Body of pancreas (tissue), 4 donors: ENCODE measurements around the gene ZNF831.

Experiments used
- CTCF ChIP-seq, 7 experiments: fragments of 450-650 bp in 4 of 7; fragments of 200-600 bp in 3 of 7; sonication (generic) in 3 of 7; IDR thresholded peaks; one replicate each; pipeline ENCODE4 v1.5.1; 2016 to 2019; ENCODE audit warnings: antibody characterized with exemption in 7 of 7
- POLR2A ChIP-seq, 3 donors: fragments of 450-650 bp; IDR thresholded peaks; one replicate each; pipeline ENCODE4 v1.6.1; 2016; ENCODE audit warnings: antibody characterized with exemption in 3 of 3, mild to moderate bottlenecking in 2 of 3

- TF ChIP-seq POLR2A (IDR thresholded peaks at IDR 0.05), result no peak
- no peak for TF ChIP-seq CTCF (IDR thresholded peaks at IDR 0.05)
These were observed 3.9 kb upstream of the ZNF831 start for GRCh38 chr20:59159493-59160376.
